Measurements from ENCODE around the gene KBTBD12. TPM values are rescaled to one million over a fixed set of nuclear protein-coding genes. Genes with fewer than 3 reads are reported as not detected.
"Not testable (repeated sequence)": the region's sequence is repeated elsewhere in the genome, so short reads cannot be mapped to it uniquely, and the experiment has no call there.

KBTBD12 gene
- total and polyA plus RNA-seq, 3 experiments from 2014 or later: not detected

- H3K4me3 Mint-ChIP-seq: no peak overlapping the region
- POLR2A ChIA-PET: no interaction called here
- peaks cover 8 to 19% of the 10 kb centered on the region in 2 donors for H3K27me3 Mint-ChIP-seq
- Histone ChIP-seq H3K27me3 (ENCODE audit: insufficient read depth, low read length, poor library complexity, severe bottlenecking) (no peaks in the 10 kb centered on the region), H3K27ac (ENCODE audit: low read depth, low read length) (no peak overlapping the region), H3K4me3 (ENCODE audit: low read length) (no peak overlapping the region), H3K36me3 (ENCODE audit: insufficient read depth, low read length) (no peaks in the 10 kb centered on the region), H3K4me1 (ENCODE audit: insufficient read depth, low read length) (no peaks in the 10 kb centered on the region), H3K9me3 (ENCODE audit: low read length) (no peaks in the 10 kb centered on the region)
- CTCF ChIA-PET: no interaction called here
- H3K27ac Mint-ChIP-seq: no peak overlapping the region
- H3K4me1 Mint-ChIP-seq: no peaks in the 10 kb centered on the region
- no peak for DNase-seq
- H3K9me3 Mint-ChIP-seq: peaks cover 10 to 23% (median 23%) of the 10 kb centered on the region in 5 donors
- H3K36me3 Mint-ChIP-seq: peaks cover 0 to 4% (median 0%) of the 10 kb centered on the region in 3 donors
These were observed 20.6 kb upstream of the KBTBD12 start for GRCh38 chr3:127894481-127894880.

GRCh38 chr3:127899200-127899599 is 15.8 kb upstream of the KBTBD12 start:
- no peaks in the 10 kb centered on the region for H3K36me3 Mint-ChIP-seq
- DNase-seq: no peak
- peaks cover 1 to 17% of the 10 kb centered on the region in 2 donors for H3K27me3 Mint-ChIP-seq

GRCh38 chr3:127899766-127900165 is 15.3 kb upstream of the KBTBD12 start:
- H3K36me3 Mint-ChIP-seq: no peaks in the 10 kb centered on the region
- no peak overlapping the region for H3K4me3 Mint-ChIP-seq
- ChIA-PET CTCF (no interaction called here), POLR2A (no interaction called here)
- peaks cover 0 to 8% (median 0%) of the 10 kb centered on the region in 5 donors for H3K9me3 Mint-ChIP-seq
- H3K36me3 ChIP-seq (ENCODE audit: insufficient read depth, low read length): no peaks in the 10 kb centered on the region
- no peak overlapping the region for H3K27ac Mint-ChIP-seq
- peaks cover 3 to 20% of the 10 kb centered on the region in 2 donors for H3K27me3 Mint-ChIP-seq
- no peaks in the 10 kb centered on the region for H3K27me3 ChIP-seq (ENCODE audit: insufficient read depth, low read length, poor library complexity, severe bottlenecking)
- H3K9me3 ChIP-seq (ENCODE audit: low read length): no peaks in the 10 kb centered on the region
- no peaks in the 10 kb centered on the region for H3K4me1 ChIP-seq (ENCODE audit: insufficient read depth, low read length)
- no peaks in the 10 kb centered on the region for H3K4me1 Mint-ChIP-seq
- no peak overlapping the region for H3K27ac ChIP-seq (ENCODE audit: low read depth, low read length)
- H3K4me3 ChIP-seq (ENCODE audit: low read length): no peak overlapping the region
- DNase-seq: no peak

More at GRCh38 chr3:127899200-127899599, 15.8 kb upstream of the KBTBD12 start:
- Histone ChIP-seq H3K27me3 (ENCODE audit: insufficient read depth, low read length, poor library complexity, severe bottlenecking) (no peaks in the 10 kb centered on the region), H3K4me3 (ENCODE audit: low read length) (no peak overlapping the region), H3K27ac (ENCODE audit: low read depth, low read length) (no peak overlapping the region), H3K9me3 (ENCODE audit: low read length) (no peaks in the 10 kb centered on the region), H3K4me1 (ENCODE audit: insufficient read depth, low read length) (no peaks in the 10 kb centered on the region), H3K36me3 (ENCODE audit: insufficient read depth, low read length) (no peaks in the 10 kb centered on the region)
- CTCF ChIA-PET: no interaction called here
- no peak overlapping the region for H3K4me3 Mint-ChIP-seq
- peaks cover 0 to 5% (median 0%) of the 10 kb centered on the region in 5 donors for H3K9me3 Mint-ChIP-seq
- H3K27ac Mint-ChIP-seq: no peak overlapping the region
- H3K4me1 Mint-ChIP-seq: no peaks in the 10 kb centered on the region
- POLR2A ChIA-PET: no interaction called here

- H3K4me1 Mint-ChIP-seq: no peaks in the 10 kb centered on the region
- no peak for DNase-seq
- no peak overlapping the region for H3K27ac ChIP-seq (ENCODE audit: low read depth, low read length)
- CTCF ChIA-PET: no interaction called here
- no peak overlapping the region for H3K27ac Mint-ChIP-seq
- no peak overlapping the region for H3K4me3 Mint-ChIP-seq
- H3K9me3 Mint-ChIP-seq: peaks cover 0 to 8% (median 2%) of the 10 kb centered on the region in 5 donors
- POLR2A ChIA-PET: no interaction called here
- H3K4me1 ChIP-seq (ENCODE audit: insufficient read depth, low read length): no peaks in the 10 kb centered on the region
- H3K9me3 ChIP-seq (ENCODE audit: low read length): no peaks in the 10 kb centered on the region
- no peaks in the 10 kb centered on the region for H3K36me3 ChIP-seq (ENCODE audit: insufficient read depth, low read length)
- peaks cover 0 to 3% (median 0%) of the 10 kb centered on the region in 3 donors for H3K36me3 Mint-ChIP-seq
- H3K27me3 Mint-ChIP-seq: peaks cover 7 to 25% of the 10 kb centered on the region in 2 donors
- H3K27me3 ChIP-seq (ENCODE audit: insufficient read depth, low read length, poor library complexity, severe bottlenecking): no peaks in the 10 kb centered on the region
- H3K4me3 ChIP-seq (ENCODE audit: low read length): no peak overlapping the region
These were observed 14.5 kb upstream of the KBTBD12 start for GRCh38 chr3:127900536-127900935.

- H3K9me3 ChIP-seq (ENCODE audit: low read length): no peaks in the 10 kb centered on the region
- H3K27me3 ChIP-seq (ENCODE audit: insufficient read depth, low read length, poor library complexity, severe bottlenecking): no peaks in the 10 kb centered on the region
- CTCF ChIA-PET: no interaction called here
- no peak overlapping the region for H3K4me3 ChIP-seq (ENCODE audit: low read length)
- H3K9me3 Mint-ChIP-seq: peaks cover 0 to 10% (median 2%) of the 10 kb centered on the region in 5 donors
- H3K36me3 ChIP-seq (ENCODE audit: insufficient read depth, low read length): no peaks in the 10 kb centered on the region
- H3K36me3 Mint-ChIP-seq: peaks cover 0 to 3% (median 0%) of the 10 kb centered on the region in 3 donors
- no peaks in the 10 kb centered on the region for H3K4me1 ChIP-seq (ENCODE audit: insufficient read depth, low read length)
- H3K27ac ChIP-seq (ENCODE audit: low read depth, low read length): no peak overlapping the region
- H3K4me1 Mint-ChIP-seq: no peaks in the 10 kb centered on the region
- no peak overlapping the region for H3K27ac Mint-ChIP-seq
- H3K27me3 Mint-ChIP-seq: peaks cover 5 to 40% of the 10 kb centered on the region in 2 donors
- POLR2A ChIA-PET: no interaction called here
- no peak overlapping the region for H3K4me3 Mint-ChIP-seq
- no peak for DNase-seq
These were observed 12.5 kb upstream of the KBTBD12 start for GRCh38 chr3:127902486-127902885.

GRCh38 chr3:127903611-127904375 is 11.2 kb upstream of the KBTBD12 start:
- Histone ChIP-seq H3K27me3 (ENCODE audit: insufficient read depth, low read length, poor library complexity, severe bottlenecking) (no peaks in the 10 kb centered on the region), H3K4me3 (ENCODE audit: low read length) (no peak overlapping the region), H3K9me3 (ENCODE audit: low read length) (no peaks in the 10 kb centered on the region), H3K4me1 (ENCODE audit: insufficient read depth, low read length) (no peaks in the 10 kb centered on the region), H3K27ac (ENCODE audit: low read depth, low read length) (no peak overlapping the region), H3K36me3 (ENCODE audit: insufficient read depth, low read length) (no peaks in the 10 kb centered on the region)
- H3K27me3 Mint-ChIP-seq: peaks cover 5 to 51% of the 10 kb centered on the region in 2 donors
- H3K9me3 Mint-ChIP-seq: peaks cover 0 to 10% (median 2%) of the 10 kb centered on the region in 5 donors
- no peak overlapping the region for H3K27ac Mint-ChIP-seq
- DNase-seq: no peak
- H3K4me1 Mint-ChIP-seq: no peaks in the 10 kb centered on the region
- POLR2A ChIA-PET: no interaction called here
- no peak overlapping the region for H3K4me3 Mint-ChIP-seq
- CTCF ChIA-PET: no interaction called here
- peaks cover 0 to 3% (median 0%) of the 10 kb centered on the region in 3 donors for H3K36me3 Mint-ChIP-seq

GRCh38 chr3:127905556-127905955 is 9.5 kb upstream of the KBTBD12 start:
- Mint-ChIP-seq H3K27ac (no peak overlapping the region), H3K4me3 (no peak overlapping the region), H3K4me1 (no peaks in the 10 kb centered on the region), H3K36me3 (peaks cover 0 to 3% (median 0%) of the 10 kb centered on the region in 3 donors), H3K27me3 (peaks cover 5 to 60% of the 10 kb centered on the region in 2 donors), H3K9me3 (peaks cover 0 to 10% (median 2%) of the 10 kb centered on the region in 5 donors)
- CTCF ChIA-PET: no interaction called here
- Histone ChIP-seq H3K9me3 (ENCODE audit: low read length) (no peaks in the 10 kb centered on the region), H3K27me3 (ENCODE audit: insufficient read depth, low read length, poor library complexity, severe bottlenecking) (no peaks in the 10 kb centered on the region), H3K4me1 (ENCODE audit: insufficient read depth, low read length) (no peaks in the 10 kb centered on the region), H3K27ac (ENCODE audit: low read depth, low read length) (no peak overlapping the region), H3K4me3 (ENCODE audit: low read length) (no peak overlapping the region), H3K36me3 (ENCODE audit: insufficient read depth, low read length) (no peaks in the 10 kb centered on the region)
- POLR2A ChIA-PET: no interaction called here
- DNase-seq: no peak

- POLR2A ChIA-PET; H3K9me3 Mint-ChIP-seq; H3K36me3 Mint-ChIP-seq; H3K4me3 Mint-ChIP-seq; H3K27ac Mint-ChIP-seq; H3K4me1 ChIP-seq (ENCODE audit: insufficient read depth, low read length); H3K27ac ChIP-seq (ENCODE audit: low read depth, low read length); CTCF ChIA-PET; DNase-seq; H3K9me3 ChIP-seq (ENCODE audit: low read length); H3K4me1 Mint-ChIP-seq; H3K27me3 ChIP-seq (ENCODE audit: insufficient read depth, low read length, poor library complexity, severe bottlenecking); H3K4me3 ChIP-seq (ENCODE audit: low read length); H3K36me3 ChIP-seq (ENCODE audit: insufficient read depth, low read length): not testable (repeated sequence)
- H3K27me3 Mint-ChIP-seq: peaks cover 5 to 71% of the 10 kb centered on the region in 2 donors
These were observed 8.4 kb upstream of the KBTBD12 start for GRCh38 chr3:127906653-127907052.

Data from CD8-positive, alpha-beta memory T cell (primary cell).